ENCODE data around the gene ARHGEF6. TPM values are rescaled to one million over a fixed set of nuclear protein-coding genes. Genes with fewer than 3 reads are reported as not detected.
A peak's percentile ranks its signal among the peaks of the same experiment; 100 is the strongest.

The ARHGEF6 gene
- total RNA-seq, 1 experiment from 2014 or later, result 5.1 TPM

DNA sequence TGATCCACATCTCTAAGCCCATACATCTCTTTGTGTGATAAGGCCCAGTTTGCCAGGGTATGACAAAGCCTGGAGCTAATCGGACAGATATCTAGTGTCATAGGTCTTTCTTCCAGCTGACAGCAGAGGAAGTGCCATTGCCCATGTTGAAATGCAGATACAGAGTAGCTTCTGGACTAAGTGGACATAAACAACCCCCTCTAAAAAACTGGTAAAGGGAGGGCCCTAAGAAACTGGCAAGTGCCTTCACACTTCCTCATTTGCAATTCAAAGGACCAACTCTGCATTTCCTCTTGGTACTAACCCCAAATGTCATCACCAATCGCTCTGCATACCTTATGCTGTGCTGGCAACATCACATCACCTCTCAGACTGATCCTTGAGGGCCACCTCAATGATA is 20.8 kb downstream of the ARHGEF6 start:
- no peaks in the 10 kb centered on the region; the same call in 1 of the 2 replicates for H3K27me3 Mint-ChIP-seq (ENCODE audit: low read depth)
- peak overlapping the region; percentile 40 for H3K4me3 Mint-ChIP-seq
- H3K9me3 Mint-ChIP-seq, result no peaks in the 10 kb centered on the region; the same call in 1 of the 2 replicates
- TF ChIP-seq ZBTB21 (CRISPR knock-in tag; IDR thresholded peaks at IDR 0.05; ENCODE audit: borderline replicate concordance), result no peak
- TF ChIP-seq ETV6 (CRISPR knock-in tag; IDR thresholded peaks at IDR 0.05), result no peak
- no peak for TF ChIP-seq JAZF1 (CRISPR knock-in tag; IDR thresholded peaks at IDR 0.05)
- no peak for TF ChIP-seq PRRX2 (CRISPR knock-in tag; IDR thresholded peaks at IDR 0.05)
- TF ChIP-seq, protein P1, sequence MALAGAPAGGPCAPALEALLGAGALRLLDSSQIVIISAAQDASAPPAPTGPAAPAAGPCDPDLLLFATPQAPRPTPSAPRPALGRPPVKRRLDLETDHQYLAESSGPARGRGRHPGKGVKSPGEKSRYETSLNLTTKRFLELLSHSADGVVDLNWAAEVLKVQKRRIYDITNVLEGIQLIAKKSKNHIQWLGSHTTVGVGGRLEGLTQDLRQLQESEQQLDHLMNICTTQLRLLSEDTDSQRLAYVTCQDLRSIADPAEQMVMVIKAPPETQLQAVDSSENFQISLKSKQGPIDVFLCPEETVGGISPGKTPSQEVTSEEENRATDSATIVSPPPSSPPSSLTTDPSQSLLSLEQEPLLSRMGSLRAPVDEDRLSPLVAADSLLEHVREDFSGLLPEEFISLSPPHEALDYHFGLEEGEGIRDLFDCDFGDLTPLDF (CRISPR knock-in tag; IDR thresholded peaks at IDR 0.05), result no peak
- TF ChIP-seq, protein P2, sequence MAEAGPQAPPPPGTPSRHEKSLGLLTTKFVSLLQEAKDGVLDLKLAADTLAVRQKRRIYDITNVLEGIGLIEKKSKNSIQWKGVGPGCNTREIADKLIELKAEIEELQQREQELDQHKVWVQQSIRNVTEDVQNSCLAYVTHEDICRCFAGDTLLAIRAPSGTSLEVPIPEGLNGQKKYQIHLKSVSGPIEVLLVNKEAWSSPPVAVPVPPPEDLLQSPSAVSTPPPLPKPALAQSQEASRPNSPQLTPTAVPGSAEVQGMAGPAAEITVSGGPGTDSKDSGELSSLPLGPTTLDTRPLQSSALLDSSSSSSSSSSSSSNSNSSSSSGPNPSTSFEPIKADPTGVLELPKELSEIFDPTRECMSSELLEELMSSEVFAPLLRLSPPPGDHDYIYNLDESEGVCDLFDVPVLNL (CRISPR knock-in tag; IDR thresholded peaks at IDR 0.05; ENCODE audit: borderline replicate concordance, low read depth), result no peak
- TF ChIP-seq, protein P3, sequence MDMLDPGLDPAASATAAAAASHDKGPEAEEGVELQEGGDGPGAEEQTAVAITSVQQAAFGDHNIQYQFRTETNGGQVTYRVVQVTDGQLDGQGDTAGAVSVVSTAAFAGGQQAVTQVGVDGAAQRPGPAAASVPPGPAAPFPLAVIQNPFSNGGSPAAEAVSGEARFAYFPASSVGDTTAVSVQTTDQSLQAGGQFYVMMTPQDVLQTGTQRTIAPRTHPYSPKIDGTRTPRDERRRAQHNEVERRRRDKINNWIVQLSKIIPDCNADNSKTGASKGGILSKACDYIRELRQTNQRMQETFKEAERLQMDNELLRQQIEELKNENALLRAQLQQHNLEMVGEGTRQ (CRISPR knock-in tag; IDR thresholded peaks at IDR 0.05), result no peak
- no peak for TF ChIP-seq NR3C1 (CRISPR knock-in tag; conservative IDR thresholded peaks at IDR 0.05; ENCODE audit: low read depth)
- TF ChIP-seq CBFB (CRISPR knock-in tag; IDR thresholded peaks at IDR 0.05; ENCODE audit: low read depth), result no peak
- ATAC-seq (peak; percentile 85), DNase-seq (ENCODE audit: low spot score) (no peak)
- ChIA-PET POLR2A (no interaction called here), CTCF (no interaction called here)
- no peaks in the 10 kb centered on the region; the same call in 1 of the 2 replicates for H3K36me3 Mint-ChIP-seq
- peaks cover 30% of the 10 kb centered on the region for H3K4me1 Mint-ChIP-seq
- peak overlapping the region; percentile 90 for H3K27ac Mint-ChIP-seq

DNA sequence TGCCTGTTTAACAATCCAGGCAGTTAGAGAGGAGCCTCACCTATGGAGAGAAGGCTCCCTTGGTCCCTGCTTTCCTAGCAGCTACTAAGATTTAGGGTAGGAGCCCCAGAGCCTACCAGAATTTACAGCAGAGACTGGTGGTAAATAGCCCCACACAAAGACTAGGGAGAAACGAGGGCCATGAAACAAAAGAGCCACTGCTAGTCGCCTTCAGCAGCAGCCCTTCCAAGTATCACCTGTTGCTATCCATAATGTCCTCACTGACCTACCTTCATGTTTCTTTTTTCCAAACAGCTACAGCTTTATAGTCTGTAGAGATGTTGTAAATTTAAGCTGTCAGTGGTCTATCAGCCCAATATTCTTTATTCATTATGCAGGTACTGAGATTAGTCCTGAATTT is 25.3 kb downstream of the ARHGEF6 start:
- DNase-seq (ENCODE audit: low spot score), result no peak

More for the DNA sequence above, 25.3 kb downstream of the ARHGEF6 start:
- no peaks in the 10 kb centered on the region; the same call in 1 of the 2 replicates for H3K27me3 Mint-ChIP-seq (ENCODE audit: low read depth)
- TF ChIP-seq, protein P3 (CRISPR knock-in tag; IDR thresholded peaks at IDR 0.05), result no peak
- TF ChIP-seq, protein P4, sequence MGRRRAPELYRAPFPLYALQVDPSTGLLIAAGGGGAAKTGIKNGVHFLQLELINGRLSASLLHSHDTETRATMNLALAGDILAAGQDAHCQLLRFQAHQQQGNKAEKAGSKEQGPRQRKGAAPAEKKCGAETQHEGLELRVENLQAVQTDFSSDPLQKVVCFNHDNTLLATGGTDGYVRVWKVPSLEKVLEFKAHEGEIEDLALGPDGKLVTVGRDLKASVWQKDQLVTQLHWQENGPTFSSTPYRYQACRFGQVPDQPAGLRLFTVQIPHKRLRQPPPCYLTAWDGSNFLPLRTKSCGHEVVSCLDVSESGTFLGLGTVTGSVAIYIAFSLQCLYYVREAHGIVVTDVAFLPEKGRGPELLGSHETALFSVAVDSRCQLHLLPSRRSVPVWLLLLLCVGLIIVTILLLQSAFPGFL (CRISPR knock-in tag; IDR thresholded peaks at IDR 0.05; ENCODE audit: borderline replicate concordance), result no peak
- TF ChIP-seq, protein P5, sequence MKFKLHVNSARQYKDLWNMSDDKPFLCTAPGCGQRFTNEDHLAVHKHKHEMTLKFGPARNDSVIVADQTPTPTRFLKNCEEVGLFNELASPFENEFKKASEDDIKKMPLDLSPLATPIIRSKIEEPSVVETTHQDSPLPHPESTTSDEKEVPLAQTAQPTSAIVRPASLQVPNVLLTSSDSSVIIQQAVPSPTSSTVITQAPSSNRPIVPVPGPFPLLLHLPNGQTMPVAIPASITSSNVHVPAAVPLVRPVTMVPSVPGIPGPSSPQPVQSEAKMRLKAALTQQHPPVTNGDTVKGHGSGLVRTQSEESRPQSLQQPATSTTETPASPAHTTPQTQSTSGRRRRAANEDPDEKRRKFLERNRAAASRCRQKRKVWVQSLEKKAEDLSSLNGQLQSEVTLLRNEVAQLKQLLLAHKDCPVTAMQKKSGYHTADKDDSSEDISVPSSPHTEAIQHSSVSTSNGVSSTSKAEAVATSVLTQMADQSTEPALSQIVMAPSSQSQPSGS (CRISPR knock-in tag; IDR thresholded peaks at IDR 0.05; ENCODE audit: borderline replicate concordance, low read depth), result no peak
- TF ChIP-seq OVOL2 (CRISPR knock-in tag; IDR thresholded peaks at IDR 0.05; ENCODE audit: borderline replicate concordance) (no peak), ESRRA (CRISPR knock-in tag; IDR thresholded peaks at IDR 0.05; ENCODE audit: borderline replicate concordance) (no peak), ZNF396 (CRISPR knock-in tag; IDR thresholded peaks at IDR 0.05; ENCODE audit: borderline replicate concordance) (no peak), NFE2L1 (CRISPR knock-in tag; IDR thresholded peaks at IDR 0.05) (no peak), ZNF263 (CRISPR knock-in tag; IDR thresholded peaks at IDR 0.05; ENCODE audit: low read depth) (no peak), TCF7 (CRISPR knock-in tag; IDR thresholded peaks at IDR 0.05; ENCODE audit: low read depth) (no peak)
- TF ChIP-seq, protein P6, sequence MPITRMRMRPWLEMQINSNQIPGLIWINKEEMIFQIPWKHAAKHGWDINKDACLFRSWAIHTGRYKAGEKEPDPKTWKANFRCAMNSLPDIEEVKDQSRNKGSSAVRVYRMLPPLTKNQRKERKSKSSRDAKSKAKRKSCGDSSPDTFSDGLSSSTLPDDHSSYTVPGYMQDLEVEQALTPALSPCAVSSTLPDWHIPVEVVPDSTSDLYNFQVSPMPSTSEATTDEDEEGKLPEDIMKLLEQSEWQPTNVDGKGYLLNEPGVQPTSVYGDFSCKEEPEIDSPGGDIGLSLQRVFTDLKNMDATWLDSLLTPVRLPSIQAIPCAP (CRISPR knock-in tag; IDR thresholded peaks at IDR 0.05), result no peak
- no peak overlapping the region for H3K27ac Mint-ChIP-seq
- ATAC-seq, result no peak; the same call in 1 of the 2 replicates
- CTCF ChIA-PET, result no interaction called here
- H3K4me1 Mint-ChIP-seq, result peaks cover 33% of the 10 kb centered on the region
- no peaks in the 10 kb centered on the region for H3K9me3 Mint-ChIP-seq
- POLR2A ChIA-PET, result no interaction called here
- no peak overlapping the region for H3K4me3 Mint-ChIP-seq
- H3K36me3 Mint-ChIP-seq, result no peaks in the 10 kb centered on the region

Data from WTC11 (cell line).